COLO829 (cell line): ENCODE measurements around the gene CHCHD3.

Experiments used
- DNase-seq: peaks from one replicate; pipeline ENCODE4 v3.0.0; 2012; ENCODE audit warnings: low spot score

The CHCHD3 gene

GRCh38 chr7:132770055-132770454, 311.8 kb downstream of the CHCHD3 start:
- DNase-seq, result no peak

- DNase-seq, result no peak
These were observed 312.6 kb downstream of the CHCHD3 start for GRCh38 chr7:132769280-132769679.

DNA sequence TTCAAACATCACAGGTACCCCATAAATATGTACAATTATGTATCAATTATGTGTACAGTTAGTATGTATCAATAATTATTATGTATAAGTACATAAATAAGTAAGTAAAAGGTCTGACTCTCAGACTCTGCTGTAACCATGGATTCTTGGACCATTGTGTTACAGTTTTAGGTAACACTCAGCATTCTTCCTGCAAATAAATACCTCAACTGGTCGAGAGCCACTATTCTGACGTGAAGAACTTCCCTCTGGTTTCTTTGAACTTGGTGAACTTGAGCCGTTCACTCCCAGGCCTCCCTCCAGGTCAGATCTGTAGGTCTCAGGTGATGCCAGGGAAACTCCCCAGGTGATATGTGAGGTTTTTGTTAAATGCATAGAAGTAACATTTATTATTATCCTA, 313.8 kb downstream of the CHCHD3 start:
- DNase-seq, result no peak

DNA sequence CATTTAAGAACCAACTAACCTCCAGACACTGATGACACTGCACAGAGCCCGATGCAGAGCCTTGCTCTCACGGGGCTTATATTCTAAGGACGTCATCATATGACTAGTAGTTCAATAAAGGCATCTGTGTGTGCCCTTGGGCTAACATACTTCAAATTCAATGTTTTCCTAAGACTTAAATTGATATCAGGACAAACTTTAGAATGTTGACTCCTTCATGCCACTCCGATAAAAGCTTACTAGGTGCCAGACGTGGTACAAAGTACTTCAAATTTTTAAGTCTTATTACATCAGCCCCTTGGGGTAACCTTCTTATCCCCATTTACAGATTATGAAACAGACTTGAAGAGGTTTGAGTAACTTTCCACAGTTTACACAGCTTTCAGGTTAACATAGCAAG, 314.5 kb downstream of the CHCHD3 start:
- DNase-seq, result no peak

GRCh38 chr7:132766660-132767059, 315.2 kb downstream of the CHCHD3 start:
- no peak for DNase-seq

DNA sequence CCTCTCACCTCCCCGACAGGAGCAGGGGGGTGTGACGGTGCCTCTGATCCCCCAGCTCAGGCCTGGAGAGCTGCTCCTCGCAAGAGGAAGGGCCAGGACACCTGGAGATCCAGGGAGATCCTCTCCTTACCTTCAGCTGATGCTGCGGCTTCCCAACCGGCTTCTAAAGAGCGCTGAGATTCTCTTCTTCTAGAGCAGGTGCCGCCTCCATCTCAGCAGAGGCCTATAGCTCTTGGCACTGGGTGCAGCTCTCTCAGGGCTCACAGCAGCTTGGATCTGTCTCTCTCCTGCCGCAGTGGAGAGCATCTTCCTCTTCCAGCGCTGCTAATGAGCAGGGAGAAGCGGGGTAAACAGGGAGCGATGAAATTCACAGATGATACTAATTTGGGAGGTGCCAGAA, 316.0 kb downstream of the CHCHD3 start:
- DNase-seq, result no peak

DNA sequence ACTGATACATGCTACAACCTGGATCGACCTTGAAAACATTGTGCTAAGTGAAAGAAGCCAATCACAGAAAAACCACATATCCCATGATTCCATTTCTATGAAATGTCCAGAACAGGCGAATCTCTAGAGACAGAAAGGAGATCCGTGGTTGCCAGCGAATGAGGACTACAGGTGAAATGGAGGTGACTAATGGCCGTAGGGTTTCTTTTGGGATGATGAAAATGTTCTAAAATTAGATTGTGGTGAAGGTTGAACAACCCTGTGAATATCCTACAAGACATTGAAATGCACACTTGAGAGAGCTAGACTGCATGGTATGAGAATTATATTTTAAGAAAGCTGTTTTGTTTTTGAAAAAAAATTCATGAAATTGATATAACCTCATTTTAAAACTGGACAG, 317.1 kb downstream of the CHCHD3 start:
- DNase-seq, result no peak

DNA sequence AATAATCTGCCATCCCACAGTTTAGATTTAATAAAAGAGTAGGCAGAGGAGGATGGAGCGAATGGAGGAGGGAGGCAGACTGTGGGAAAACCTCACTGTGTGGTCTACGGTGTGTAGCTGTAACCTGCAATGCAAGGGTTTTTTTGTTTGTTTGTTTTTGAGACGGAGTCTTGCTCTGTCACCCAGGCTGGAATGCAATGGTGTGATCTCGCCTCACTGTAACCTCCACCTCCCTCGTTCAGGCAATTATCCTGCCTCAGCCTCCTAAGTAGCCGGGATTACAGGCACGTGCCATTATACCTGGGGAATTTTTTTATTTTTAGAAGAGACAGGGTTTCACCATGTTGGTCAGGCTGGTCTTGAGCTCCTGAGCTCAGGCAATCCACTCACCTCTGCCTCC, 321.0 kb downstream of the CHCHD3 start:
- DNase-seq, result no peak

- DNase-seq, result no peak
These were observed 321.7 kb downstream of the CHCHD3 start for GRCh38 chr7:132760244-132760623.

GRCh38 chr7:132759482-132760243, 322.2 kb downstream of the CHCHD3 start:
- no peak for DNase-seq

DNA sequence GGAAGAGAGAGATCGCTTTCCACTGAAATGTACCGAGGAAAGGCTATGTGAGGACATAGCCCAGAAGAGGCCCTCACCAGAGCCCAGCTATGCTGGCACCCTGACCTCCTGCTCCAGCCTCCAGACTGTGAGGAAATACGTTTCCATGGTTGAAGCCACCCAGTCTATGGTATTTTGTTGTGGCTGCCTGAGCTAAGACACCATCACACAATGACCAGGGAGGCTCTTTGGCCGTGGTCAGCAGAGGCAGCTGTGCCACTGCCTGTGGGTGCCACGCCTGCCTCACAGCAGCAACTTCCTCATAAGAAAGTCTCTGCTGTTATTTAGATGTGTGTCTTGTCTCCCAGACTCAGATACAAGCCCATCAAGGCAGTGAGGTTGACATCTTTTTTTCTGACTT, 322.9 kb downstream of the CHCHD3 start:
- no peak for DNase-seq

- DNase-seq, result no peak
These were observed 324.1 kb downstream of the CHCHD3 start for GRCh38 chr7:132757783-132758182.

- DNase-seq, result no peak
These were observed 325.4 kb downstream of the CHCHD3 start for GRCh38 chr7:132756484-132756990.

GRCh38 chr7:132755538-132756483, 326.1 kb downstream of the CHCHD3 start:
- no peak for DNase-seq

DNA sequence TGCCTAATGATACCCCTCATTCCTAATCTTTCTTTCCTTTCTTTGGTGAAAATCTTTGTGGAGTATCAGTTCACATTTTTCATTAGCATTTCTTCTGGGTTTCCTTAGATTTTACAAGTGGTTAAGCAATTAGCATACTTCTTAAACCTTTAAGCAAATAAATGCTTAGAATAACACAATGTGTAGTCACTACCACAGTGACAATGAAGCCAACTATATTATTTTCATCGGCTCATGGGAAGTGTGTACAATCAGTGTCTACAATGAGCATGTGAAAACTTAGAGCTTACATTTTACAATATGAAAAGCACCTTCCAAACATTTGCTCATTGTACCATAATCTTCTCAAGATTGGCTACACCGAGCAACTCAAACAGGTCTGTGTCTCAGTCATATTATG, 329.5 kb downstream of the CHCHD3 start:
- no peak for DNase-seq

- no peak for DNase-seq
These were observed 330.6 kb downstream of the CHCHD3 start for GRCh38 chr7:132751244-132751647.

DNA sequence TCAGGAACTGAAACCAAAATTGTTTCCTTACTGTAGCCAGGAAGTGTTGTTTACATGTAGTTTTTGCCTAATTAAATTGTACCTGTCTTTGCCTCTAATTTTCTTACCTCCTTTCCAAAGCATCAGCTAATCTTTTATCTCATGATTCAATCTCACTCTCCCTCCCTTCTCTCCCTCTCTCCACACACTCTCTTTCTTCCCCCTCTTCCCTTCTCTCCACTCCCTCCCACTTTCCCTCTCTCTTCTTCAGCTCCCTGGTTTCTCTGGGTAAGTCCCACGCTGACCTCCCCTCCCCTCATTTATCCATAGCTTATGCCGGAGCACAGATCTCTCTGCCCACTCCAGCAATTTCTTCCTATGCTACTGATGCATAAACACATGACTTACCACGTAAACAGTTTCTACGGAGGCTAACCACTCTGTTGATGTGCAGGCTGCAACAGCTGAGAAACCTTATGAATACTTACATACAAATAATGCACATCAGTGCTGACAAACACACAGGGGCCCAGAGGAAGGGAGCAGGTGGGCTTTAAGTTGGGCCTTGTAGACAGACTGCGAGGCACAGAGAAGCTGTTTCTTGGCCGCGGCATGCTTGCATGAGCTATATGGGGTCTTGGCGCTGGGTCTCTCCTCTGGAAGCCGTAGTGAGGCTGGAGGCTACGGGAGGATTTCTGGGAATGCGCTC, 331.2 kb downstream of the CHCHD3 start:
- no peak for DNase-seq

DNA sequence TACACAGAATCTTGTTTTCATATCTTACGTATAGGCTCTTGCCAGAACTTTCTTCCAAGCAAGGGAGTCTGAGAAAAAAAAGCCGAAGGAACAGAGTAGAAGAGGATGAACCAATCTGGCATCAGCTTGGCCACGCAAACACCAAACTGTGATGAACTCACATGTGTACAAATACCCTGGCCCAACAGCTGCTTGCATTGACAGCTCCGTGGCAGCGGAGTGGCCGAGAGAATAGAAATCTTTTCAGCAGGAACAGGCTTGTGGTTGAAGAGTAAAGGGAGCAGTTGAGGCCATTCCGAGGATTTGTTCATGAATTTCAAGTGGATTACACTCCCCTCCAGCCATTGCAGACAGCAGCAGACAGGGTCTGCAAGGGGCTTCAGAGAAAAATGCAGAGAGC, 331.8 kb downstream of the CHCHD3 start:
- DNase-seq, result no peak

DNA sequence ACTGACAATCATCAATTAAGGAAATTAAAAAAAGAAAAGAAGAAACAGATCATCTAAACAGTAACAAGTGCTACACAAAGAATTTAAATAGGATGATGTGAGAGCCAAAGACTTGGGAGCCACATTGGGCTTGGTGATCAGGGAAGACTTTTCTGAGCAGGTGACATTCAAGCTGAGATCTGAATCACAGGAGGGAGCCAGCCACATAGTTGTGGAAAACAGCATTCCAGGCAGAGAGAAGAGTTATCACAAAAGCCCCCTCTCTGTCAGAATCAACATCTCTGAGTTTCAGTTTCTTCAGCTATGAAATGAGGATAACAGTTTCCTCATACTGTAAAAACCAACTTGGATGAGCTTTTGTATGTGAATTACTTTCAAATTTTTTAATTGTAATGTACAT, 336.4 kb downstream of the CHCHD3 start:
- no peak for DNase-seq

- no peak for DNase-seq
These were observed 337.9 kb downstream of the CHCHD3 start for GRCh38 chr7:132743974-132744373.

- DNase-seq, result peak; percentile 90
These were observed 339.7 kb downstream of the CHCHD3 start for GRCh38 chr7:132742189-132742612.

GRCh38 chr7:132740176-132740575, 341.7 kb downstream of the CHCHD3 start:
- DNase-seq, result no peak
